ENCODE data around the gene JOSD1. TPM values are rescaled to one million over a fixed set of nuclear protein-coding genes. Genes with fewer than 3 reads are reported as not detected.

The JOSD1 gene
- total and polyA plus RNA-seq, 2 of the 4 experiments (the other 2 are of a cell fraction) = 30.2 to 35.8 TPM

DNA sequence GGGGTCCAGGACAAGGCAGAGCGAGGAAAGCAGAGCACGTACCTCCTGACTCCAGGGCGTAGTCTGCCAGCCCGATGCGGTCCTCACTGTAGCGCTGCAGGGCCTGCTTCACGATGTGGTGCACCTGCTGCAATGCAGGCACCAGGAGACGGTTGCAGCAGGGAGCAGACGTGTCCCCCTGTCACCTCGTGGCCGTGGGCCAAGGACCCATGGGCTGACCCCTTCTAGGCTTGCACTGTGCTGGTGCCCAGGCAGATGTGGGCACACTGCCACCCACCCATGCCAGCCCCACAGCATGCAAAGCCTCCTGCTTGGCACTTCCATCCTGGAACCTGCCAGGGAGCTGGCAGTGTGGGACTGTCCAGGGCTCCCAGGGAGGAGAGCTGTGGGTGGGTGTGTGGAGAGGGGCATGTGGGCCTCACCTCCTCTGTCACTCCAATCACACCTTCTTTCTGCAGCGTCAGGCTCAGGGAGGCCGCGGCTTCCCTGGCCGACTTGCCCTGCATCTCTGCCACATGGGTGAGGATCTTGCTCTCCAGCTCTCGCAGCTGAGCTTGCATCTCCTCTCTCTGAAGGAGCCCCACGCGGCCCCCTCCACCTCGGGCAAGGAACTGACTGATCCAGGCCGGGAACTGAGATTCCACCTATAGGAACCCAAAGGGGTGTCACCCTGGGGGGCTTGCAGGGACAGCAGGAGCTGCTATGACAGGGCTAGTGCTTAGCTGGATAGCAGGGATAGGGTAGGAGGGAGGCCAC, 38.7 kb upstream of the JOSD1 start:
- dilution Hi-C loops (cut with HindIII; ENCODE audit: low sequenced_read_pairs, unreplicated experiment) = no loop called here
- Histone ChIP-seq H3K9me1 (ENCODE audit: insufficient read depth, low read length) (no peaks in the 10 kb centered on the region; the same call in 1 of the 2 replicates), H3K27ac (ENCODE audit: insufficient read depth, low read length) (no peak overlapping the region), H3K23ac (ENCODE audit: low read depth, low read length) (no peak overlapping the region), H3K56ac (ENCODE audit: extremely low read depth, insufficient read depth, low read length) (no peak overlapping the region), H4K91ac (ENCODE audit: insufficient read depth, low read depth, low read length) (no peak overlapping the region), H2AFZ (replicated peaks; ENCODE audit: low read length, poor library complexity) (no peak overlapping the region), H2BK20ac (ENCODE audit: low read depth, low read length) (no peak overlapping the region), H3K14ac (replicated peaks; ENCODE audit: low read depth, low read length) (no peak overlapping the region), H2AK5ac (ENCODE audit: low read depth, low read length) (no peak overlapping the region), H3K4me2 (ENCODE audit: low read depth, low read length) (no peak overlapping the region), H3K18ac (ENCODE audit: low read depth, low read length) (no peak overlapping the region), H4K8ac (ENCODE audit: low read depth in 2 of 2, low read length in 2 of 2) (no peak overlapping the region), H2AK9ac (replicated peaks; ENCODE audit: low read depth, low read length, poor library complexity) (peak overlapping the region; percentile 29), H4K5ac (ENCODE audit: low read depth, low read length) (no peak overlapping the region), H3K9ac (ENCODE audit: low read depth, low read length) (no peak overlapping the region), H2BK120ac (ENCODE audit: low read depth, low read length) (no peak overlapping the region), H3K36me3 (ENCODE audit: control insufficient read depth, insufficient read depth, low read length) (peaks cover 78% of the 10 kb centered on the region), H4K20me1 (ENCODE audit: insufficient read depth, low read length) (peaks cover 4% of the 10 kb centered on the region; the same call in 1 of the 2 replicates), H2BK5ac (ENCODE audit: low read depth, low read length, poor library complexity, severe bottlenecking) (no peak overlapping the region), H3K4me3 (ENCODE audit: insufficient read depth, low read depth, low read length) (no peak overlapping the region), H3K4ac (ENCODE audit: low read depth, low read length) (no peak overlapping the region), H2BK15ac (ENCODE audit: low read depth, low read length) (no peak overlapping the region), H3K27me3 (ENCODE audit: control insufficient read depth, insufficient read depth, low read length) (no peaks in the 10 kb centered on the region), H3K4me1 (ENCODE audit: control insufficient read depth, insufficient read depth, low read length) (no peaks in the 10 kb centered on the region; the same call in 1 of the 2 replicates), H3K9me3 (ENCODE audit: control insufficient read depth, insufficient read depth, low read length) (no peaks in the 10 kb centered on the region), H3K79me1 (ENCODE audit: low read depth in 1 of 2, low read length in 2 of 2) (peaks cover 0 to 20% of the 10 kb centered on the region in 2 experiments; a peak in 1 of 4 replicates)
- 92% methylated on average over 11 of the region's 20 CpGs; no CpG with 5 or more reads in 1 of the 2 experiments for WGBS, 2 experiments (ENCODE audit: extremely low coverage in 2 of 2, insufficient read length in 1 of 2)
- in situ Hi-C loops (cut with MboI; ENCODE audit: low sequenced_read_pairs) = no loop called here
- ATAC-seq (ENCODE audit: low read depth) = no peak
- no peak for DNase-seq
- POLR2A ChIA-PET (ENCODE audit: unreplicated experiment) = no interaction called here
- CTCF ChIA-PET = interaction anchor here (1.5 kb wide), 1 partner anchor 27 kb away, joined by 3 read pairs; no protein-coding TSS in a partner anchor
- no TSS peak for BruUV-seq (replicated peaks)
- intact Hi-C loops (cut with micrococcal nuclease) = no loop called here
- TF ChIP-seq, protein P1, sequence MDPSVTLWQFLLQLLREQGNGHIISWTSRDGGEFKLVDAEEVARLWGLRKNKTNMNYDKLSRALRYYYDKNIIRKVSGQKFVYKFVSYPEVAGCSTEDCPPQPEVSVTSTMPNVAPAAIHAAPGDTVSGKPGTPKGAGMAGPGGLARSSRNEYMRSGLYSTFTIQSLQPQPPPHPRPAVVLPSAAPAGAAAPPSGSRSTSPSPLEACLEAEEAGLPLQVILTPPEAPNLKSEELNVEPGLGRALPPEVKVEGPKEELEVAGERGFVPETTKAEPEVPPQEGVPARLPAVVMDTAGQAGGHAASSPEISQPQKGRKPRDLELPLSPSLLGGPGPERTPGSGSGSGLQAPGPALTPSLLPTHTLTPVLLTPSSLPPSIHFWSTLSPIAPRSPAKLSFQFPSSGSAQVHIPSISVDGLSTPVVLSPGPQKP (IDR thresholded peaks at IDR 0.05; ENCODE audit: borderline replicate concordance, low read depth, low read length) = no peak
- TF ChIP-seq CEBPB (IDR thresholded peaks at IDR 0.05; ENCODE audit: low read depth, low read length) (no peak), MAZ (IDR thresholded peaks at IDR 0.05; ENCODE audit: borderline replicate concordance, low read depth, low read length) (no peak), RFX5 (IDR thresholded peaks at IDR 0.05; ENCODE audit: low read depth, low read length) (no peak), MAFK (IDR thresholded peaks at IDR 0.05; ENCODE audit: low read depth, low read length) (no peak), RCOR1 (IDR thresholded peaks at IDR 0.05; ENCODE audit: insufficient replicate concordance, low read length) (no peak), CHD1 (IDR thresholded peaks at IDR 0.05; ENCODE audit: low read depth, low read length) (no peak), FOS (IDR thresholded peaks at IDR 0.05; ENCODE audit: low read depth, low read length) (no peak), MXI1 (IDR thresholded peaks at IDR 0.05; ENCODE audit: borderline replicate concordance, low read depth, low read length) (no peak), RAD21 (IDR thresholded peaks at IDR 0.05; ENCODE audit: low read length) (no peak), BHLHE40 (IDR thresholded peaks at IDR 0.05; ENCODE audit: low read depth, low read length) (no peak), POLR2A (IDR thresholded peaks at IDR 0.05; ENCODE audit: low read depth, low read length) (no peak), NFE2L2 (IDR thresholded peaks at IDR 0.05; ENCODE audit: low read depth, low read length) (no peak)
- TF ChIP-seq, protein P2, sequence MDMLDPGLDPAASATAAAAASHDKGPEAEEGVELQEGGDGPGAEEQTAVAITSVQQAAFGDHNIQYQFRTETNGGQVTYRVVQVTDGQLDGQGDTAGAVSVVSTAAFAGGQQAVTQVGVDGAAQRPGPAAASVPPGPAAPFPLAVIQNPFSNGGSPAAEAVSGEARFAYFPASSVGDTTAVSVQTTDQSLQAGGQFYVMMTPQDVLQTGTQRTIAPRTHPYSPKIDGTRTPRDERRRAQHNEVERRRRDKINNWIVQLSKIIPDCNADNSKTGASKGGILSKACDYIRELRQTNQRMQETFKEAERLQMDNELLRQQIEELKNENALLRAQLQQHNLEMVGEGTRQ (IDR thresholded peaks at IDR 0.05; ENCODE audit: low read depth, low read length) = no peak
- TF ChIP-seq, protein P3, sequence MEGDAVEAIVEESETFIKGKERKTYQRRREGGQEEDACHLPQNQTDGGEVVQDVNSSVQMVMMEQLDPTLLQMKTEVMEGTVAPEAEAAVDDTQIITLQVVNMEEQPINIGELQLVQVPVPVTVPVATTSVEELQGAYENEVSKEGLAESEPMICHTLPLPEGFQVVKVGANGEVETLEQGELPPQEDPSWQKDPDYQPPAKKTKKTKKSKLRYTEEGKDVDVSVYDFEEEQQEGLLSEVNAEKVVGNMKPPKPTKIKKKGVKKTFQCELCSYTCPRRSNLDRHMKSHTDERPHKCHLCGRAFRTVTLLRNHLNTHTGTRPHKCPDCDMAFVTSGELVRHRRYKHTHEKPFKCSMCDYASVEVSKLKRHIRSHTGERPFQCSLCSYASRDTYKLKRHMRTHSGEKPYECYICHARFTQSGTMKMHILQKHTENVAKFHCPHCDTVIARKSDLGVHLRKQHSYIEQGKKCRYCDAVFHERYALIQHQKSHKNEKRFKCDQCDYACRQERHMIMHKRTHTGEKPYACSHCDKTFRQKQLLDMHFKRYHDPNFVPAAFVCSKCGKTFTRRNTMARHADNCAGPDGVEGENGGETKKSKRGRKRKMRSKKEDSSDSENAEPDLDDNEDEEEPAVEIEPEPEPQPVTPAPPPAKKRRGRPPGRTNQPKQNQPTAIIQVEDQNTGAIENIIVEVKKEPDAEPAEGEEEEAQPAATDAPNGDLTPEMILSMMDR (conservative IDR thresholded peaks at IDR 0.05; ENCODE audit: low read depth, low read length) = no peak

Measured in IMR-90 (cell line).